WTC11 (cell line): ENCODE results near the gene TAL1. TPM values are rescaled to one million over a fixed set of nuclear protein-coding genes. Genes with fewer than 3 reads are reported as not detected.

ENCODE experiments used
- ATAC-seq: fragments of 200-7000 bp; cut with Tn5 transposase; 2 replicates; pipeline ENCODE4 v1.10.0; 2021; ENCODE audit warnings: mild to moderate bottlenecking, moderate library complexity
- CTCF ChIA-PET: fragments of 300-600 bp; sonication (Branson Sonifier 250); formaldehyde crosslinking; loops from one replicate; lab custom pipeline; 2021; ENCODE audit warnings: antibody characterized with exemption; lab: Charles Lee
- POLR2A ChIA-PET: fragments of 350-600 bp; sonication (Branson Sonifier 250); formaldehyde crosslinking; loops from one replicate; lab custom pipeline; 2021; ENCODE audit warnings: antibody characterized with exemption; lab: Charles Lee
- DNase-seq: peaks from one replicate; pipeline ENCODE4 v3.0.0; 2021; ENCODE audit warnings: low spot score
- H3K27ac Mint-ChIP-seq: 2 replicates; pipeline ENCODE4 v1.8.0; 2021; ENCODE audit warnings: mixed read lengths
- H3K27me3 Mint-ChIP-seq: 2 replicates; pipeline ENCODE4 v1.8.0; 2021; ENCODE audit warnings: low read depth, mild to moderate bottlenecking, moderate library complexity, mixed read lengths
- H3K36me3 Mint-ChIP-seq: 2 replicates; pipeline ENCODE4 v1.8.0; 2021; ENCODE audit warnings: mixed read lengths
- H3K4me1 Mint-ChIP-seq: 2 replicates; pipeline ENCODE4 v1.8.0; 2022; ENCODE audit warnings: mixed read lengths
- H3K4me3 Mint-ChIP-seq: 2 replicates; pipeline ENCODE4 v1.8.0; 2021; ENCODE audit warnings: mild to moderate bottlenecking, moderate library complexity, mixed read lengths
- H3K9me3 Mint-ChIP-seq: 2 replicates; pipeline ENCODE4 v1.8.0; 2021; ENCODE audit warnings: mixed read lengths
- ATF6 ChIP-seq: sonication (generic); formaldehyde crosslinking; IDR thresholded peaks from 2 replicates; pipeline ENCODE4 v1.8.1; 2023; ENCODE audit warnings: mild to moderate bottlenecking, missing genetic modification reagents
- CDX4 ChIP-seq: fragments of 250-450 bp; sonication (Bioruptor Pico); IDR thresholded peaks from 2 replicates; pipeline ENCODE4 v1.9.0; 2021; ENCODE audit warnings: moderate library complexity, mild to moderate bottlenecking, inconsistent platforms, borderline replicate concordance
- CTCF ChIP-seq: fragments of 200-600 bp; IDR thresholded peaks from 2 replicates; pipeline ENCODE4 v1.8.0; 2022; ENCODE audit warnings: antibody characterized with exemption
- FOXJ3 ChIP-seq: sonication (generic); formaldehyde crosslinking; IDR thresholded peaks from 2 replicates; pipeline ENCODE4 v1.9.0; 2021; ENCODE audit warnings: missing genetic modification reagents, mild to moderate bottlenecking, borderline replicate concordance
- GRHL2 ChIP-seq: fragments of 250-450 bp; sonication (Bioruptor Pico); IDR thresholded peaks from 2 replicates; pipeline ENCODE4 v1.8.0; 2022; ENCODE audit warnings: mild to moderate bottlenecking, moderate library complexity; ENCODE audit not compliant: insufficient replicate concordance, severe bottlenecking
- JAZF1 ChIP-seq: fragments of 250-450 bp; sonication (Bioruptor Pico); IDR thresholded peaks from 2 replicates; pipeline ENCODE4 v1.9.0; 2021; ENCODE audit warnings: moderate library complexity, mild to moderate bottlenecking, inconsistent platforms
- JUN ChIP-seq: sonication (generic); formaldehyde crosslinking; IDR thresholded peaks from 2 replicates; pipeline ENCODE4 v1.8.0; 2023; ENCODE audit warnings: mild to moderate bottlenecking, missing genetic modification reagents
- MXD4 ChIP-seq: fragments of 250-450 bp; sonication (Bioruptor Pico); IDR thresholded peaks from 2 replicates; pipeline ENCODE4 v1.8.0; 2021; ENCODE audit warnings: mild to moderate bottlenecking, moderate library complexity, borderline replicate concordance
- NFE2L1 ChIP-seq: sonication (generic); formaldehyde crosslinking; IDR thresholded peaks from 2 replicates; pipeline ENCODE4 v1.8.1; 2023; ENCODE audit warnings: missing genetic modification reagents
- NR2C2 ChIP-seq: sonication (generic); formaldehyde crosslinking; IDR thresholded peaks from 2 replicates; pipeline ENCODE4 v1.8.0; 2022; ENCODE audit warnings: mild to moderate bottlenecking, missing genetic modification reagents
- SMAD4 ChIP-seq: sonication (generic); formaldehyde crosslinking; IDR thresholded peaks from 2 replicates; pipeline ENCODE4 v1.8.0; 2022; ENCODE audit warnings: mild to moderate bottlenecking, missing genetic modification reagents
- ZNF121 ChIP-seq: sonication (generic); formaldehyde crosslinking; IDR thresholded peaks from 2 replicates; pipeline ENCODE4 v1.8.0; 2023; ENCODE audit warnings: missing genetic modification reagents
- ZNF232 ChIP-seq: sonication (generic); formaldehyde crosslinking; IDR thresholded peaks from 2 replicates; pipeline ENCODE4 v1.8.0; 2022; ENCODE audit warnings: mild to moderate bottlenecking, missing genetic modification reagents
- ZNF317 ChIP-seq: sonication (generic); formaldehyde crosslinking; IDR thresholded peaks from 2 replicates; pipeline ENCODE4 v1.8.1; 2023; ENCODE audit warnings: low read depth, mild to moderate bottlenecking, moderate library complexity, missing genetic modification reagents, borderline replicate concordance
- total RNA-seq: library from RNA; stranded (reverse); gene quantifications from 3 replicates; pipeline ENCODE4 v1.2.3, GENCODE V29; 2021
- TF ChIP-seq, protein P1 (sequence below): fragments of 250-450 bp; sonication (Bioruptor Pico); IDR thresholded peaks from 2 replicates; pipeline ENCODE4 v2.1.2; 2022; ENCODE audit warnings: mild to moderate bottlenecking, moderate library complexity
- TF ChIP-seq, protein P2 (sequence below): sonication (generic); formaldehyde crosslinking; IDR thresholded peaks from 2 replicates; pipeline ENCODE4 v1.8.1; 2023; ENCODE audit warnings: mild to moderate bottlenecking, missing genetic modification reagents, moderate library complexity
- TF ChIP-seq, protein P3 (sequence below): sonication (generic); formaldehyde crosslinking; IDR thresholded peaks from 2 replicates; pipeline ENCODE4 v1.8.0; 2023; ENCODE audit warnings: missing genetic modification reagents, mild to moderate bottlenecking, borderline replicate concordance

TAL1 gene
- total RNA-seq, 1 experiment from 2014 or later: 0.63 TPM

- TF ChIP-seq, protein P1, sequence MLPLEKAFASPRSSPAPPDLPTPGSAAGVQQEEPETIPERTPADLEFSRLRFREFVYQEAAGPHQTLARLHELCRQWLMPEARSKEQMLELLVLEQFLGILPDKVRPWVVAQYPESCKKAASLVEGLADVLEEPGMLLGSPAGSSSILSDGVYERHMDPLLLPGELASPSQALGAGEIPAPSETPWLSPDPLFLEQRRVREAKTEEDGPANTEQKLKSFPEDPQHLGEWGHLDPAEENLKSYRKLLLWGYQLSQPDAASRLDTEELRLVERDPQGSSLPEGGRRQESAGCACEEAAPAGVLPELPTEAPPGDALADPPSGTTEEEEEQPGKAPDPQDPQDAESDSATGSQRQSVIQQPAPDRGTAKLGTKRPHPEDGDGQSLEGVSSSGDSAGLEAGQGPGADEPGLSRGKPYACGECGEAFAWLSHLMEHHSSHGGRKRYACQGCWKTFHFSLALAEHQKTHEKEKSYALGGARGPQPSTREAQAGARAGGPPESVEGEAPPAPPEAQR (CRISPR knock-in tag): no peak
- no peak for TF ChIP-seq GRHL2
- TF ChIP-seq, protein P2, sequence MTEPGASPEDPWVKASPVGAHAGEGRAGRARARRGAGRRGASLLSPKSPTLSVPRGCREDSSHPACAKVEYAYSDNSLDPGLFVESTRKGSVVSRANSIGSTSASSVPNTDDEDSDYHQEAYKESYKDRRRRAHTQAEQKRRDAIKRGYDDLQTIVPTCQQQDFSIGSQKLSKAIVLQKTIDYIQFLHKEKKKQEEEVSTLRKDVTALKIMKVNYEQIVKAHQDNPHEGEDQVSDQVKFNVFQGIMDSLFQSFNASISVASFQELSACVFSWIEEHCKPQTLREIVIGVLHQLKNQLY: no peak
- no peak for TF ChIP-seq FOXJ3 (CRISPR knock-in tag)
- no peak for TF ChIP-seq MXD4 (CRISPR knock-in tag)
- no peak for TF ChIP-seq JAZF1
- TF ChIP-seq, protein P3, sequence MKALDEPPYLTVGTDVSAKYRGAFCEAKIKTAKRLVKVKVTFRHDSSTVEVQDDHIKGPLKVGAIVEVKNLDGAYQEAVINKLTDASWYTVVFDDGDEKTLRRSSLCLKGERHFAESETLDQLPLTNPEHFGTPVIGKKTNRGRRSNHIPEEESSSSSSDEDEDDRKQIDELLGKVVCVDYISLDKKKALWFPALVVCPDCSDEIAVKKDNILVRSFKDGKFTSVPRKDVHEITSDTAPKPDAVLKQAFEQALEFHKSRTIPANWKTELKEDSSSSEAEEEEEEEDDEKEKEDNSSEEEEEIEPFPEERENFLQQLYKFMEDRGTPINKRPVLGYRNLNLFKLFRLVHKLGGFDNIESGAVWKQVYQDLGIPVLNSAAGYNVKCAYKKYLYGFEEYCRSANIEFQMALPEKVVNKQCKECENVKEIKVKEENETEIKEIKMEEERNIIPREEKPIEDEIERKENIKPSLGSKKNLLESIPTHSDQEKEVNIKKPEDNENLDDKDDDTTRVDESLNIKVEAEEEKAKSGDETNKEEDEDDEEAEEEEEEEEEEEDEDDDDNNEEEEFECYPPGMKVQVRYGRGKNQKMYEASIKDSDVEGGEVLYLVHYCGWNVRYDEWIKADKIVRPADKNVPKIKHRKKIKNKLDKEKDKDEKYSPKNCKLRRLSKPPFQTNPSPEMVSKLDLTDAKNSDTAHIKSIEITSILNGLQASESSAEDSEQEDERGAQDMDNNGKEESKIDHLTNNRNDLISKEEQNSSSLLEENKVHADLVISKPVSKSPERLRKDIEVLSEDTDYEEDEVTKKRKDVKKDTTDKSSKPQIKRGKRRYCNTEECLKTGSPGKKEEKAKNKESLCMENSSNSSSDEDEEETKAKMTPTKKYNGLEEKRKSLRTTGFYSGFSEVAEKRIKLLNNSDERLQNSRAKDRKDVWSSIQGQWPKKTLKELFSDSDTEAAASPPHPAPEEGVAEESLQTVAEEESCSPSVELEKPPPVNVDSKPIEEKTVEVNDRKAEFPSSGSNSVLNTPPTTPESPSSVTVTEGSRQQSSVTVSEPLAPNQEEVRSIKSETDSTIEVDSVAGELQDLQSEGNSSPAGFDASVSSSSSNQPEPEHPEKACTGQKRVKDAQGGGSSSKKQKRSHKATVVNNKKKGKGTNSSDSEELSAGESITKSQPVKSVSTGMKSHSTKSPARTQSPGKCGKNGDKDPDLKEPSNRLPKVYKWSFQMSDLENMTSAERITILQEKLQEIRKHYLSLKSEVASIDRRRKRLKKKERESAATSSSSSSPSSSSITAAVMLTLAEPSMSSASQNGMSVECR (CRISPR knock-in tag): no peak
- no peak for TF ChIP-seq NFE2L1 (CRISPR knock-in tag)
- TF ChIP-seq SMAD4 (CRISPR knock-in tag): no peak
- no peak for TF ChIP-seq JUN (CRISPR knock-in tag)
- TF ChIP-seq ZNF232 (CRISPR knock-in tag): no peak
- TF ChIP-seq CTCF: no peak
Observed at GRCh38 chr1:47257224-47257623, 25.2 kb upstream of the TAL1 start (continued).

DNA sequence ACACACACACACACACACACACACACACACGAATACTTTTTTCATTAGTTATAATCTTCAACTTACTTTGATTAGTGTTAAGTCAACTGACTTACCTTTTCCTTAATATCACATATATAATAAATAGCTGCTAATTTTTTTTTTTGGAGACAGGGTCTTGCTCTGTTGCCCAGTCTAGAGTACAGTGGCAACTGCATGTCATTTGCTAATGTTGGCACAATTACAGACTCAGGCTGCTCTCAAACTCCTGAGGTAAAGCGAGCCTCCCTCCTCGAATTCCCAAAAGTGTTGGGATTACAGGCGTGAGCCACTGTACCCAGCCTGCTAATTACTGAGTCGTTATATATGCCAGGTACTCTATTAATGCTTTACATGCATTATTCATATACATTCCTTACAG lies 20.8 kb upstream of the TAL1 start:
- no peak overlapping the region for H3K27ac Mint-ChIP-seq
- CTCF ChIA-PET: interaction anchor here (0.6 to 1.7 kb wide), 2 partner anchors 9 to 10 kb away, joined by 3 to 6 read pairs; no protein-coding TSS in a partner anchor

More for the DNA sequence above, 20.8 kb upstream of the TAL1 start:
- no peak for DNase-seq
- no peak for ATAC-seq
- peaks cover 31% of the 10 kb centered on the region for H3K36me3 Mint-ChIP-seq
- H3K4me1 Mint-ChIP-seq: no peaks in the 10 kb centered on the region
- TF ChIP-seq CDX4 (CRISPR knock-in tag) (no peak), ZNF121 (CRISPR knock-in tag) (peak; percentile 59; the same call in 1 of the 2 replicates), NR2C2 (no peak), ZNF317 (no peak), ATF6 (CRISPR knock-in tag) (no peak)
- TF ChIP-seq, protein P1 (CRISPR knock-in tag): no peak
- POLR2A ChIA-PET: no interaction called here
- H3K4me3 Mint-ChIP-seq: no peak overlapping the region
- no peaks in the 10 kb centered on the region for H3K9me3 Mint-ChIP-seq
- no peaks in the 10 kb centered on the region for H3K27me3 Mint-ChIP-seq
